Measurements from ENCODE around the gene ABCF1.

ABCF1 gene

GRCh38 chr6:30560930-30561329, 10.3 kb upstream of the ABCF1 start:
- no peak for DNase-seq

- DNase-seq, result no peak
Measured at GRCh38 chr6:30562470-30563425, 8.5 kb upstream of the ABCF1 start.

DNA sequence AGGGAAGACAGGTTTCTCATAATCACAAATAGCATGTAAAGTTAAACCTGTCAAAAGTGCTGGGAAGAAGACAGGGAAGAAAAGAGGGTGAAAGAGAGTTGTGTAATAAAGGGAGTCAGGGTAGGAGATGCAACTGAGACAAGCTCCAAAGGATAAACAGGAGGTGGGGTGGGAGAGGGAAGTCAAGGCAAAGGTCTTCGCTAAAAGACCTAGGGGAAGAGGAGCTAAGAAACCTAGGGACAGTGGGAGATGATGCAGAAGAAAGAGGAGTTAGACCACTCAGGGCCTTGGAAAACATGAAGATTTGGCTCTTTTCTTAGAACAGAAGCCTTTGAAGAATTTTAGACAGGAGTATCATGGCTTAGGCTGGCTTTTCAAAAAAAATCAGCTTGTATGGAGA, 7.1 kb upstream of the ABCF1 start:
- no peak for DNase-seq

GRCh38 chr6:30565772-30566171, 5.5 kb upstream of the ABCF1 start:
- DNase-seq, result no peak

DNA sequence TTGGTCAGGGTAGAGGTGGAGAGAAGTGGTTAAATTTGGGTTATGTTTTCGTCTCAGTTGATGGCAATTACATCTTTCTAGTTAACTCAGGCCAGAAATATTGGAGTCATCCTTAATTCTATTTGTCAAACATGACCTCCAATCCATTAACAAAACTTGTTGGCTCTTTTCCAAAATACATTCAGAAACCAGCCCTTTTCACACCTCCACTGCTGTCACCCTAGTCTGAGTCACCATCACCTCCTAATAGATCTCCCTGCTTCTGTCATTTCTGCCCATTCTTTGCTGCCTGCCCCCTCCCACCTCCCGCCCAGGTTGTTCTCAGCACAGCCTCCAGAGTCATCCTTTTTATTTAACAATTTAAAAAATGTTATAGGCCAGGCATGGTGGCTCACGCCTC, 3.0 kb upstream of the ABCF1 start:
- no peak for DNase-seq

DNA sequence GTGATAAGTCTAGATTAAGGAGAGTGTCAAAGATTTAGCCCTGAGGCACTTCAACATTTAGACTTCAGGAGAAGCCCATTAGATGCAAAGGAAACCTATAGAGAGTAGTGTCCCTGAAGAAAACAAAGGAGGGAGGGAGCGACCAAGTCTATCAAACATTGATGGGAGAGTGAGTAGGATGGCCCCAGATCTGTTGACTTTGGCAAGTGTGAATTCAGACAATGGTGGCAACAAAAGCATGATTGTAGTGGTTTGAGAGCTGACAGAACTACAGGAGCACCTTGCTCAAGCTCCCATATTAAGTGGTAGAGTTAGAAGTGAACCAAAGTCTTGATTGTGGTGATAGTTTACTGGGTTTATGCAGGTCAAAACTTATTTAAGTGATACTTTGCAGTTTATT, 979 bp upstream of the ABCF1 start:
- DNase-seq, result no peak

- peak; percentile 53 to 63 (median 55) for DNase-seq
Measured at GRCh38 chr6:30570740-30571074, 535 bp upstream of the ABCF1 start.

- peak in 1 of 3 donors; percentile 26 for DNase-seq
Measured at GRCh38 chr6:30571762-30572082, 480 bp downstream of the ABCF1 start.

DNA sequence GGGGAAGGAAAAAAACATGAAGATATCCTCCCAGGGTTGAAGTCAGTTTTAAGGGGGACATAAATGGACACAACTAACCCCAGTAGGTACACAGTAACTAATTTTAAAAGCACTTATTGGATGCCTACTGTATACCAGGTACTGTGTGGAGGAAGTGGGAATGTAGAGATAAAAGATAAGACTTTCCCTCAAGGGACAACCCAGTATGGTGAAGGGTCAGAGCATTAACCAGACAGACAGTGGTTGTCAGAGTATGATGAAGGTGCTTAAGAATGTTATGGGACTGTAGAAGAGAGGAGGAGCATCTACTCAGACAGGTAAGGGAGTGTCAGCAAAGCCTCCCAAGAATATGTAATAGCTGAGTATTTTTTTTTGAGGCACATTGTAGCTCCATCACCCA, 906 bp downstream of the ABCF1 start:
- DNase-seq, result no peak

DNA sequence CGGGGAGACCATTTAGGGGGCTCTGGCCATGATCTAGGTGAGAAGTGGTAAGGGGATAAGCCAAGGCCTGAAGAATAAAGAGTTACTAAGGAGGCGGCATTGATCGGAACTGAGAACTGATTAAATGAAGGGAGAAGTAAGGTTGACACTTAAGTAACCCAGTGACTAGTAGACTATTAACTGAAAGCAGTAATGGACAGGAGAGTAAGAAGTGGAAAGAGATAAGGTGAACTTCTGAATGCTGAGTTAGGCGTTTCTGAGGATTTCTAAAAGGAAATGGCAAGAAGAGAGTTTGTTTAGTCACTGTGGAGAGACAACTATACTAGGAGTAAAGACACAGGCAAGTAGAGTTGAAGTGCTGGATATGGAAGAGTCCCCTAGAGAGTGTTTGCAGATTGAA, 1.9 kb downstream of the ABCF1 start:
- DNase-seq, result no peak

DNA sequence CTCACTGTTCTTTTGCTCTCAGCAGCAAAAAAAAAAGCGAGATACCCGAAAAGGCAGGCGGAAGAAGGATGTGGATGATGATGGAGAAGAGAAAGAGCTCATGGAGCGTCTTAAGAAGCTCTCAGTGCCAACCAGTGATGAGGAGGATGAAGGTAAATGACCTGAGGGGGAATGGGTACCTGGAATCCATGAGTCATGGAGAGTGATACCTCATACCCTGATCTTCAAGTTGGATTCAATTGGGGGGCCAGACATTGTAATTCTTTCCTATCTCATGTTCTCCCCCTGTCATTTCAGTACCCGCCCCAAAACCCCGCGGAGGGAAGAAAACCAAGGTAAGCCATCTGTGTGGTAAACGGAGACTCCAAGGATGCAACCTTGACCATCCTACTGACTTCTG, 6.8 kb downstream of the ABCF1 start:
- no peak for DNase-seq

DNA sequence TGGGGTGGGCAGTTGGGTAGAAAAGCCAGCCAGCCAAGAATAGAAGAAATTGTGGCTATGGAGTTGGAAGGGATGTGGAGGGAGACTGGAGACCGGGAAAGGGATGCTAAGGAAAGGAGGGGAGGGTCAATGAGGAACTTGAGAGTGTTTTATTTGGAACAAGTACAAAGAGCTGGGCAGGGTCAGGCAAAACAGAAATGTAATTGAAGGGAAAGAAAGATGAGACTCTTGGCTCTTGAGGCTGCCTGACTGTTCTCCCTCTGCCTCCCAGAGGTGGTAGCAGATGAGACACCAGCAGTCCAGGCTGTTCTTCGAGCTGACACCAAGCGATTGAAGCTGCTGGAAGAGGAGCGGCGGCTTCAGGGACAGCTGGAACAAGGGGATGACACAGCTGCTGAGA, 12.7 kb downstream of the ABCF1 start:
- no peak for DNase-seq

GRCh38 chr6:30589754-30590358, 18.6 kb downstream of the ABCF1 start:
- DNase-seq, result no peak

DNA sequence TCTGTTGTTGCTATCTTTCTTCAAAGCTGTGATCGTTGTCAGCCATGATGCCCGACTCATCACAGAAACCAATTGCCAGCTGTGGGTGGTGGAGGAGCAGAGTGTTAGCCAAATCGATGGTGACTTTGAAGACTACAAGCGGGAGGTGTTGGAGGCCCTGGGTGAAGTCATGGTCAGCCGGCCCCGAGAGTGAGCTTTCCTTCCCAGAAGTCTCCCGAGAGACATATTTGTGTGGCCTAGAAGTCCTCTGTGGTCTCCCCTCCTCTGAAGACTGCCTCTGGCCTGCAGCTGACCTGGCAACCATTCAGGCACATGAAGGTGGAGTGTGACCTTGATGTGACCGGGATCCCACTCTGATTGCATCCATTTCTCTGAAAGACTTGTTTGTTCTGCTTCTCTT, 19.3 kb downstream of the ABCF1 start:
- no peak for DNase-seq

DNA sequence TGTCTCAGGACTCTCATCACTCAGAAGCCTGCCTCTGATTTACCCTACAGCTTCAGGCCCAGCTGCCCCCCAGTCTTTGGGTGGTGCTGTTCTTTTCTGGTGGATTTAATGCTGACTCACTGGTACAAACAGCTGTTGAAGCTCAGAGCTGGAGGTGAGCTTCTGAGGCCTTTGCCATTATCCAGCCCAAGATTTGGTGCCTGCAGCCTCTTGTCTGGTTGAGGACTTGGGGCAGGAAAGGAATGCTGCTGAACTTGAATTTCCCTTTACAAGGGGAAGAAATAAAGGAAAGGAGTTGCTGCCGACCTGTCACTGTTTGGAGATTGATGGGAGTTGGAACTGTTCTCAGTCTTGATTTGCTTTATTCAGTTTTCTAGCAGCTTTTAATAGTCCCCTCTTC, 19.8 kb downstream of the ABCF1 start:
- DNase-seq, result no peak

DNA sequence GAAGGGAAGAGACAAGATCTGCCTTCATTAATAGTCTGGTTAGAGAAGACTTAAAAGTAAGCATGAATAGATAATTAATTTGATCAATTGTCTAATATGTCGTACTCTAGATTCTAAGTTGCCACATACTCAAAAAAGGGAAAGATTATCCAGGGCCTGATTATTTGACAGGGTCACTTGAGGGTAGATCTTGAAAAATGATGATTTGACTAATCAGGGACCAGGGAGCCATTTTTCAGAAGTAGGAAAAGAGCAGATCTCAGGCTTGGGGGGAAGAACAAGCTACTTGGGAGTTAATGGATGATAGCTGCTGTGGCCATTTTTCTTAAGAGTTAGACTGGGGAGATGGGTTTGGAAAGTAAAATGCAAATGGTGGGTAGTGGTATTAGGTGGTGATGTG, 21.0 kb downstream of the ABCF1 start:
- DNase-seq, result no peak

DNA sequence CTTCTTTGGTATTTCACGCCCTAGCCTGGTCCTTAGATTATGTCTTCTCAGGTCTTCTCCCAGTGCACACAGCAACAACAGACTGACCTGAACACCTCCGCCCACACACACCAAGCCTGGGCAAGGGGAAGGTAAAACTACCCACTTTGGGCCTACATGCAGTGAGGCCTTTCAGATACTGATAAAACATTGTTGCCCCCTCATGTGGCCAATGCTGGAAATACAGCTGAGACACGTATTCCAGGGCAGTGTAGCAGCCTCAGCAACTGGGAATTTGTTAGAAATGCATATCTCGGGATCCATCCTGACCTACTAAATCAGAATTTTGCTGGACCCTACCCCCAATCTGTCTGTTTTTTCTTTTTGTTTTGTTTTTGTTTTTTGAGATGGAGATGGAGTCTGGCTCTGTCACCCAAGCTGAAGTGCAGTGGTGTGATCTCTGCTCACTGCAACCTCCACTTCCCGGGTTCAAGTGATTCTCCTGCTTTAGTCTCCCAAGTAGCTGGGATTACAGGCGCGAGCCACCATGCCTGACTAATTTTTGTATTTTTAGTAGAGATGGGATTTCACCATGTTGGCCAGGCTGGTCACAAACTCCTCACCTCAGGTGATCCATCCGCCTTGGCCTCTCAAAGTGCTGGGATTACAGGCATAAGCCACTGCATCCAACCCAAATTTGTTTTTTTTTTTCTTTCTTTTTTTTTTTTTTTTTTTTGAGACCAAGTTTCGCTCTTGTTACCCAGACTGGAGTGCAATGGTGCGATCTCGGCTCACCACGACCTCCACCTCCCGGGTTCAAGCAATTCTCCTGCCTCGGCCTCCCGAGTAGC, 26.3 kb downstream of the ABCF1 start:
- DNase-seq, result peak; percentile 81 to 86 (median 86)

DNA sequence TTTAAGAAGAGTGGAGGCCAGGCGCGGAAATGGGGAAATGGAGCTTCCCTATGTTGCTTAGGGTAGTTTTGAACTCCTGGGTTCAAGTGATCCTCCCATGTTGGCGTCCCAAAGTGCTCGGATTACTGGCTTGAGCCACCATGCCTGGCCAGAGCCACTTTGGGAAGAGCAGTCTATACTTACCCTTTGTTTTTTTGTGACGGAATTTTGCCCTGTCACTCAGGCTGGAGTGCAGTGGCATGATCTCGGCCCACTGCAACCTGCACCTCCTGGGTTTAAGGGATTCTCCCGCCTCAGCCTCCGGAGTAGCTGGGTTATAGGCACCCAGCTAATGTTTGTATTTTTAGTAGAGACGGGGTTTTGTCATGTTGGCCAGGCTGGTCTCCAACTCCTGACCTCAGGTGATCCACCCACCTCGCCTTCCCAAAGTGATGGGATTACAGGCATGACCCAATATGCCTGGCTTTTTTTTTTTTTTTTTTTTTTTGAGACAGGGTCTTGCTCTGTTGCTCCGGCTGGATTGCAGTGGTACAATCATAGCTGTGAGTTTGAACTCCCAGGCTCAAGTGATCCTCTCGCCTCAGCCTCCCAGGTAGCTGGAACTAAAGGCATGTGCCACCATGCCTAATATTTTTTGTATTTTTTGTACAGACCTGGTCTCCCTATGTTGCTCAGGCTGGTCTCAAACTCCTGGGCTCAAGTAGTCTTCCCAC, 27.8 kb downstream of the ABCF1 start:
- no peak for DNase-seq

DNA sequence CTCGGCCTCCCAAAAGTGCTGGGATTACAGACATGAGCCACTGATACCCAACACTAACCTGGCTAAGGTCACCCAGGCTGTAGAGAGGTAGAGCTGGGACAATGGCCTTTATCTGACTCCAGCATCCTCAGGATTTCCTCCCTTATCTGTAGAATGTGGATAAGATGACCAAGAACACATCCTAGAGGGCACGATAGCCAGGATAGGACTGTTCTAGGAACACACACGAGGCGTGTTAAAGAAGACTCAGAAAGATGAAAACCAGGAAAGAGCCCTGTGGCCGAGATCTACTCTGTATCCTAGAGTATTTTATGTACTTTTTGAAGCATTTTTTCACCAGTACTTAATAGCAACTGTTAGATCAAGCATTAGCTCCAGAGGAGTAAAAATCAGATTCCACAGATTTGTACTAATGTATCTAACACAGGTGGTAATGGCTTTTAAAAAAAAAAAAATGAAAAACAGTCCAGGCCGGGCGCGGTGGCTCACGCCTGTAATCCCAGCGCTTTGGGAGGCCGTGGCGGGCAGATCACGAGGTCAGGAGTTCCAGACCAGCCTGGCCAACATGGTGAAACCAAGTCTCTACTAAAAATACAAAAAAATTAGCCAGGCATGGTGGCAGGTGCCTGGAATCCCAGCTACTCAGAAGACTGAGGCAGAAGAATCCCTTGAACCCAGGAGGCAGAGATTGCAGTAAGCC, 28.5 kb downstream of the ABCF1 start:
- DNase-seq, result no peak

DNA sequence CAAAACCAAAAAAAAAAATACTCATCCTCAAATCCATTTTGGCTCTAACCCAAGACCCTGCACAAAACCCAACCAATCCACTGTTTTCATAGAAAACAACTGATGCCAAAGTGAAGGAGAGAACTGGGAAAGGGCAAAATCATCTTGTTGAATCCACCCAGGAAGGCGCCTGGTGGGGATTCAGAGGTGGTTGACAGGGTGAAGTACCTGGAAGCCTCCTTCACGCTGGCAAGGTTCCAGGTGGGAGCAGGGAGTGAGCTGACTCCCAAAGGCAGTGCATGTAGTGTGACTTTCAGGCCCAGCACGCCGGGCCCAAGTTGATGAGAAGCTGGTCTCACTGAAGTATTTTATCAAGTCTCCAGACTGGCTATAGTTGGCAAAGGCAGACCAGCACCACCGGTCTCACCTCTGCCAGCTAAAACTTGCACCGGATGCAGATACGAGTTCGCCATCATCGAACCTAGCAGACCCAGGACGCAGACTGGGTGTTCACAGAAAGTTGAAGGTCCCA, 29.3 kb downstream of the ABCF1 start:
- DNase-seq, result no peak

DNA sequence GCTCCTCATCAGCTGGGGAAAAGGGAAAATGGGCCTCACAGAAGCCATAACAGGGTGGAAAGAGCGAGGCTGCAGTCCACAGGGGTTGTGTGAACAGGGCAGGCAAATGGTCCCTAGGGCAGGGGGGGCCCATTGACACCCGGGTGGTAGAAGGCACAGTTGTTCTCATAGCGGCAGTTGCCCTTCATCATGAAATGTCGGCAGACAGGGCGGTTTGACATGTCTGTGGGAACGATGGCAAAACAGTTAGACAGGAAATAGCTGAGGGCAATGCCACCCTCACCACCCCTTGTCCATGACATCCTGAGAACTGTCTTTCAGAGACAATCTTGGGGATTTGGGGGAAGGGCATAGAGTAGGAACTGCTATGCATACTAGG, 30.2 kb downstream of the ABCF1 start:
- DNase-seq, result no peak

Data from suppressor macrophage treated with lipopolysaccharide for 1 hour (primary cell).